B cell (primary cell): ENCODE data around the gene CRTC3. TPM values are rescaled to one million over a fixed set of nuclear protein-coding genes. Genes with fewer than 3 reads are reported as not detected.

ENCODE experiments used
- ATAC-seq: fragments of 200-7000 bp; cut with Tn5 transposase; one replicate; pipeline ENCODE4 v1.10.0; 2021; ENCODE audit warnings: low read depth, mild to moderate bottlenecking, moderate number of reproducible peaks, moderate library complexity
- CTCF ChIA-PET: fragments of 350-600 bp; sonication (Branson Sonifier 250); formaldehyde crosslinking; loops from one replicate; lab custom pipeline; 2021; ENCODE audit warnings: antibody characterized with exemption, inconsistent platforms; lab: Charles Lee
- POLR2A ChIA-PET: fragments of 350-600 bp; sonication (Branson Sonifier 250); formaldehyde crosslinking; loops from one replicate; lab custom pipeline; 2021; ENCODE audit warnings: antibody characterized with exemption; lab: Charles Lee
- DNase-seq: peaks from one replicate; pipeline ENCODE4 v3.0.0; 2013
- H2AFZ ChIP-seq: 2 replicates; pipeline ENCODE4 v1.6.1; 2012; ENCODE audit warnings: mild to moderate bottlenecking, low read depth, low read length; ENCODE audit not compliant: insufficient read depth, poor library complexity, severe bottlenecking
- H3K27ac ChIP-seq, 2 donors: 1 replicate in 1 of 2; 2 replicates in 1 of 2; pipeline ENCODE4 v1.5.1; 2012 to 2013; ENCODE audit warnings: low read length in 2 of 2, mild to moderate bottlenecking in 2 of 2, moderate library complexity in 1 of 2
- H3K27me3 ChIP-seq, 4 experiments: fragments of 200-600 bp in 1 of 4; sonication (generic) in 1 of 4; replicated peaks in 1 of 4; 1 replicate in 2 of 4; 2 replicates in 2 of 4; pipeline versions ENCODE4 v1.6.1 to v1.7.0; 2013 to 2016; ENCODE audit warnings: low read length in 3 of 4, mild to moderate bottlenecking in 2 of 4, mixed read lengths in 1 of 4, moderate library complexity in 1 of 4; ENCODE audit not compliant: insufficient read depth in 4 of 4, control insufficient read depth in 3 of 4; ENCODE audit errors: control extremely low read depth in 1 of 4
- H3K36me3 ChIP-seq, 2 experiments: replicated peaks in 1 of 2; 1 replicate in 1 of 2; 2 replicates in 1 of 2; pipeline versions ENCODE4 v1.6.1 to v1.7.1; 2013; ENCODE audit warnings: low read length in 1 of 2; ENCODE audit not compliant: insufficient read depth in 2 of 2, control insufficient read depth in 1 of 2; ENCODE audit errors: control extremely low read depth in 1 of 2, extremely low read depth in 1 of 2
- H3K4me1 ChIP-seq, 2 donors: fragments of 200-600 bp in 1 of 2; sonication (generic) in 1 of 2; 1 replicate in 1 of 2; 2 replicates in 1 of 2; pipeline versions ENCODE4 v1.5.1 to v1.6.1; 2013 to 2017; ENCODE audit warnings: low read length in 2 of 2; ENCODE audit not compliant: control insufficient read depth in 2 of 2, insufficient read depth in 2 of 2
- H3K4me2 ChIP-seq: replicated peaks from 2 replicates; pipeline ENCODE3; 2012; ENCODE audit warnings: mild to moderate bottlenecking, low read depth, low read length; ENCODE audit not compliant: poor library complexity, severe bottlenecking
- H3K4me3 ChIP-seq, 5 experiments: fragments of 200-600 bp in 1 of 5; sonication (generic) in 1 of 5; 1 replicate in 3 of 5; 2 replicates in 2 of 5; pipeline versions ENCODE4 v1.5.1 to v1.7.0; 2011 to 2016; ENCODE audit warnings: low read length in 4 of 5, mild to moderate bottlenecking in 4 of 5, low read depth in 2 of 5, control low read depth in 1 of 5, moderate library complexity in 1 of 5; ENCODE audit not compliant: insufficient read depth in 1 of 5; ENCODE audit errors: control extremely low read depth in 1 of 5, extremely low read depth in 1 of 5
- H3K79me2 ChIP-seq: fragments of 200-600 bp; sonication (generic); one replicate; pipeline ENCODE4 v1.6.0; 2016; ENCODE audit warnings: low read length; ENCODE audit not compliant: control insufficient read depth, insufficient read depth
- H3K9ac ChIP-seq: fragments of 200-600 bp; sonication (generic); 2 replicates; pipeline ENCODE4 v1.6.1; 2017; ENCODE audit warnings: mild to moderate bottlenecking, low read length, moderate library complexity
- H3K9me3 ChIP-seq, 3 donors: one replicate each; pipeline versions ENCODE4 v1.6.1 to v1.7.1; 2013; ENCODE audit warnings: low read length in 2 of 3; ENCODE audit not compliant: control insufficient read depth in 2 of 3, insufficient read depth in 1 of 3; ENCODE audit errors: control extremely low read depth in 1 of 3
- H4K20me1 ChIP-seq: 2 replicates; pipeline ENCODE4 v1.6.0; 2012; ENCODE audit warnings: mild to moderate bottlenecking, low read length; ENCODE audit not compliant: insufficient read depth, control insufficient read depth, poor library complexity, severe bottlenecking
- H3K27ac Mint-ChIP-seq: one replicate; pipeline ENCODE4 v1.8.0; 2021; ENCODE audit warnings: mixed read lengths
- H3K27me3 Mint-ChIP-seq: one replicate; pipeline ENCODE4 v1.8.0; 2021; ENCODE audit warnings: mixed read lengths
- H3K4me1 Mint-ChIP-seq: one replicate; pipeline ENCODE4 v1.8.0; 2021; ENCODE audit warnings: mixed read lengths
- H3K4me3 Mint-ChIP-seq: one replicate; pipeline ENCODE4 v1.8.0; 2021; ENCODE audit warnings: mixed read lengths
- H3K9me3 Mint-ChIP-seq: one replicate; pipeline ENCODE4 v1.8.0; 2022; ENCODE audit warnings: mixed read lengths; ENCODE audit not compliant: insufficient read depth
- CTCF ChIP-seq: fragments of 200-600 bp; IDR thresholded peaks from one replicate; pipeline ENCODE4 v1.8.0; 2022; ENCODE audit warnings: antibody characterized with exemption, mild to moderate bottlenecking
- EZH2 ChIP-seq: IDR thresholded peaks from 2 replicates; pipeline ENCODE4 v1.6.1; 2012; ENCODE audit warnings: borderline replicate concordance, low read depth, mild to moderate bottlenecking, moderate library complexity, low read length; ENCODE audit not compliant: insufficient read depth, poor library complexity, severe bottlenecking
- WGBS: methylation state at CpG from one replicate; pipeline ENCODE4 v1.1.5; 2013; ENCODE audit warnings: missing lambda C conversion rate; ENCODE audit not compliant: insufficient coverage; 5-methylcytosine and 5-hydroxymethylcytosine counted together
- intact Hi-C: fragments of 100-400 bp; cut with micrococcal nuclease; formaldehyde crosslinking; loops from one replicate; pipeline ENCODE4 v1.10.0; 2022
- polyA plus RNA-seq: library from polyadenylated mRNA; depleted of rRNA; stranded (reverse); fragments of >200 nt; gene quantifications from 2 replicates; pipeline ENCODE4 v1.2.3, GENCODE V29; 2012
- total RNA-seq, 2 donors: library from RNA; stranded (reverse); fragments of 120-200 nt in 1 of 2; gene quantifications; 1 replicate in 1 of 2; 2 replicates in 1 of 2; pipeline versions ENCODE4 v1.2.3 to v1.2.4, GENCODE V29; 2013 to 2022

The CRTC3 gene
- total and polyA plus RNA-seq, 2 donors (not counting 1 experiment from before 2014, with no cell fraction given): 34.7 to 95.8 TPM

GRCh38 chr15:90637693-90638092, 108.0 kb downstream of the CRTC3 start:
- H3K4me2 ChIP-seq: no peak overlapping the region
- intact Hi-C loops: no loop called here
- H3K27me3 ChIP-seq: no peaks in the 10 kb centered on the region
- WGBS: 92% methylated on average over 6 of the region's 6 CpGs
- H3K4me1 ChIP-seq: no peaks in the 10 kb centered on the region
- ATAC-seq: no peak
- POLR2A ChIA-PET: no interaction called here
- TF ChIP-seq EZH2: no peak
- TF ChIP-seq CTCF: no peak
- no peak overlapping the region for H3K4me3 ChIP-seq
- H3K4me3 Mint-ChIP-seq: no peak overlapping the region
- DNase-seq: no peak
- no peak overlapping the region for H3K27ac ChIP-seq
- H3K9me3 Mint-ChIP-seq: no peaks in the 10 kb centered on the region
- no peak overlapping the region for H3K27ac Mint-ChIP-seq
- H3K4me1 Mint-ChIP-seq: no peaks in the 10 kb centered on the region
- no peaks in the 10 kb centered on the region for H4K20me1 ChIP-seq
- peaks cover 0 to 2% (median 0%) of the 10 kb centered on the region in 3 donors for H3K9me3 ChIP-seq
- H3K36me3 ChIP-seq: peaks cover 6 to 67% of the 10 kb centered on the region in 2 experiments
- H3K9ac ChIP-seq: no peak overlapping the region
- CTCF ChIA-PET: interaction anchor here (1.0 to 1.3 kb wide), 2 partner anchors 55 to 248 kb away, joined by 3 to 4 read pairs; no protein-coding TSS in a partner anchor
- H3K79me2 ChIP-seq: no peaks in the 10 kb centered on the region
- no peak overlapping the region for H2AFZ ChIP-seq
- no peaks in the 10 kb centered on the region for H3K27me3 Mint-ChIP-seq

- Histone ChIP-seq H3K4me1 (no peaks in the 10 kb centered on the region), H4K20me1 (no peaks in the 10 kb centered on the region), H3K27ac (no peak overlapping the region), H3K36me3 (peaks cover 5 to 67% of the 10 kb centered on the region in 2 experiments), H2AFZ (no peak overlapping the region), H3K4me3 (no peak overlapping the region), H3K9ac (no peak overlapping the region), H3K27me3 (no peaks in the 10 kb centered on the region), H3K4me2 (no peak overlapping the region), H3K79me2 (no peaks in the 10 kb centered on the region), H3K9me3 (peaks cover 0 to 7% (median 0%) of the 10 kb centered on the region in 3 donors)
- Mint-ChIP-seq H3K27ac (no peak overlapping the region), H3K4me3 (no peak overlapping the region), H3K27me3 (no peaks in the 10 kb centered on the region), H3K4me1 (no peaks in the 10 kb centered on the region), H3K9me3 (no peaks in the 10 kb centered on the region)
- ATAC-seq (no peak), DNase-seq (no peak)
- intact Hi-C loops: no loop called here
- ChIA-PET CTCF (interaction anchor here (0.6 to 2.2 kb wide), 5 partner anchors 15 to 310 kb away, joined by 3 to 5 read pairs (median 3); no protein-coding TSS in a partner anchor), POLR2A (interaction anchor here (0.6 kb wide), 1 partner anchor 149 kb away, joined by 3 read pairs; no protein-coding TSS in a partner anchor)
- 96% methylated on average over 4 of the region's 12 CpGs for WGBS
- TF ChIP-seq CTCF: no peak
- no peak for TF ChIP-seq EZH2
Measured at GRCh38 chr15:90638201-90638691, 108.5 kb downstream of the CRTC3 start.
